GM23338 (cell line): Measurements from ENCODE around the gene ARHGEF3. TPM values are rescaled to one million over a fixed set of nuclear protein-coding genes. Genes with fewer than 3 reads are reported as not detected.
"Not testable (repeated sequence)": the region's sequence is repeated elsewhere in the genome, so short reads cannot be mapped to it uniquely, and the experiment has no call there.

Experiments
- ATAC-seq: fragments of 200-7000 bp; cut with Tn5 transposase; 3 replicates; pipeline ENCODE4 v1.9.1; 2020
- DNase-seq: peaks from one replicate; pipeline ENCODE4 v3.0.0-alpha.2; 2015; ENCODE audit warnings: low spot score
- H2AFZ ChIP-seq: fragments of 200-600 bp; sonication (generic); 2 replicates; pipeline ENCODE4 v1.8.0; 2016; ENCODE audit warnings: antibody characterized with exemption, mild to moderate bottlenecking, moderate library complexity
- H3F3A ChIP-seq: fragments of 200-600 bp; sonication (generic); replicated peaks from 2 replicates; pipeline ENCODE4 v1.8.0; 2017; ENCODE audit warnings: antibody characterized with exemption, mixed run types, low read depth
- H3K27ac ChIP-seq: fragments of 200-600 bp; sonication (generic); 2 replicates; pipeline ENCODE4 v1.6.1; 2016; ENCODE audit warnings: low read depth
- H3K27me3 ChIP-seq: fragments of 200-600 bp; sonication (generic); 2 replicates; pipeline ENCODE4 v1.8.0; 2016; ENCODE audit warnings: mild to moderate bottlenecking, mixed run types, moderate library complexity; ENCODE audit not compliant: insufficient read depth
- H3K36me3 ChIP-seq: fragments of 200-600 bp; sonication (generic); 2 replicates; pipeline ENCODE4 v1.8.0; 2016; ENCODE audit warnings: mild to moderate bottlenecking; ENCODE audit not compliant: insufficient read depth
- H3K4me1 ChIP-seq: fragments of 200-600 bp; sonication (generic); 2 replicates; pipeline ENCODE4 v1.8.0; 2016; ENCODE audit warnings: mild to moderate bottlenecking, moderate library complexity; ENCODE audit not compliant: insufficient read depth
- H3K4me2 ChIP-seq: fragments of 200-600 bp; sonication (generic); 2 replicates; pipeline ENCODE4 v1.7.1; 2017; ENCODE audit warnings: mixed run types
- H3K4me3 ChIP-seq: fragments of 200-600 bp; sonication (generic); 2 replicates; pipeline ENCODE4 v1.6.1; 2016; ENCODE audit warnings: mixed run types
- H3K79me2 ChIP-seq: fragments of 200-600 bp; sonication (generic); replicated peaks from 2 replicates; pipeline ENCODE4 v1.8.0; 2017; ENCODE audit warnings: mild to moderate bottlenecking; ENCODE audit not compliant: insufficient read depth
- H3K9me2 ChIP-seq: fragments of 200-600 bp; sonication (generic); 2 replicates; pipeline ENCODE4 v1.8.0; 2017; ENCODE audit not compliant: insufficient read depth
- H4K20me1 ChIP-seq: fragments of 200-600 bp; sonication (generic); replicated peaks from 2 replicates; pipeline ENCODE4 v1.8.0; 2017; ENCODE audit warnings: mild to moderate bottlenecking; ENCODE audit not compliant: insufficient read depth
- H3K27ac Mint-ChIP-seq: 2 replicates; pipeline ENCODE4 v1.8.0; 2020; ENCODE audit warnings: inconsistent platforms, mild to moderate bottlenecking, moderate library complexity, mixed read lengths
- H3K27me3 Mint-ChIP-seq: 3 replicates; pipeline ENCODE4 v1.8.0; 2022; ENCODE audit warnings: low read depth, mild to moderate bottlenecking, moderate library complexity, mixed read lengths, inconsistent platforms; ENCODE audit not compliant: insufficient read depth, poor library complexity
- H3K36me3 Mint-ChIP-seq: 3 replicates; pipeline ENCODE4 v1.8.0; 2021; ENCODE audit warnings: low read depth, mild to moderate bottlenecking, inconsistent platforms, moderate library complexity, mixed read lengths
- H3K4me1 Mint-ChIP-seq: 3 replicates; pipeline ENCODE4 v1.8.0; 2020; ENCODE audit warnings: mild to moderate bottlenecking, inconsistent platforms, mixed read lengths
- H3K4me3 Mint-ChIP-seq: 3 replicates; pipeline ENCODE4 v1.8.0; 2021; ENCODE audit warnings: moderate library complexity, mild to moderate bottlenecking, inconsistent platforms, mixed read lengths
- H3K9me3 Mint-ChIP-seq: 3 replicates; pipeline ENCODE4 v1.8.0; 2020; ENCODE audit warnings: moderate library complexity, mild to moderate bottlenecking, inconsistent platforms, mixed read lengths
- CREB1 ChIP-seq: fragments of 250-450 bp; sonication (Bioruptor Pico); IDR thresholded peaks from 2 replicates; pipeline ENCODE4 v1.5.0; 2020; ENCODE audit warnings: low read depth, mild to moderate bottlenecking, moderate library complexity
- EZH2 ChIP-seq: fragments of 200-600 bp; sonication (generic); IDR thresholded peaks from one replicate; pipeline ENCODE4 v1.8.0; 2017; ENCODE audit warnings: antibody characterized with exemption, mild to moderate bottlenecking, low read depth; ENCODE audit not compliant: unreplicated experiment
- EZH2phosphoT487 ChIP-seq: fragments of 200-600 bp; sonication (generic); IDR thresholded peaks from one replicate; pipeline ENCODE4 v1.8.1; 2018; ENCODE audit warnings: antibody characterized with exemption; ENCODE audit not compliant: unreplicated experiment
- JUNB ChIP-seq: IDR thresholded peaks from one replicate; pipeline ENCODE4 v1.6.1; 2016; ENCODE audit warnings: antibody characterized with exemption; ENCODE audit not compliant: unreplicated experiment
- NANOG ChIP-seq: IDR thresholded peaks from 2 replicates; pipeline ENCODE4 v1.6.1; 2016; ENCODE audit warnings: antibody characterized with exemption, borderline replicate concordance
- POLR2AphosphoS5 ChIP-seq: IDR thresholded peaks from 2 replicates; pipeline ENCODE4 v1.6.1; 2016; ENCODE audit warnings: antibody characterized with exemption, low read depth
- ZNF331 ChIP-seq: fragments of 250-450 bp; sonication (Bioruptor Pico); IDR thresholded peaks from 2 replicates; pipeline ENCODE4 v1.5.0; 2020; ENCODE audit warnings: low read depth, mild to moderate bottlenecking, moderate library complexity
- polyA plus RNA-seq: library from polyadenylated mRNA; unstranded; fragments of >200 nt; fragmentation: Nextera tagmentation; extraction: Ambion mirVana; gene quantifications from 2 replicates; pipeline ENCODE4 v1.2.1, GENCODE V29; 2016
- total RNA-seq: library from RNA; depleted of rRNA; stranded (reverse); fragments of >200 nt; shearing (Covaris generic); gene quantifications from 2 replicates; pipeline ENCODE4 v1.2.3, GENCODE V29; 2014
- TF ChIP-seq, protein P1 (sequence below): IDR thresholded peaks from one replicate; pipeline ENCODE4 v1.6.1; 2018; ENCODE audit warnings: antibody characterized with exemption; ENCODE audit not compliant: unreplicated experiment
- TF ChIP-seq, protein P2 (sequence below): IDR thresholded peaks from 2 replicates; pipeline ENCODE4 v1.6.1; 2016; ENCODE audit warnings: antibody characterized with exemption
- TF ChIP-seq, protein P3 (sequence below): fragments of 250-450 bp; sonication (Bioruptor Pico); IDR thresholded peaks from 2 replicates; pipeline ENCODE4 v1.5.0; 2020; ENCODE audit warnings: mild to moderate bottlenecking, moderate library complexity

The ARHGEF3 gene
- total and polyA plus RNA-seq, 2 experiments from 2014 or later: 5.0 to 5.1 TPM

- no peaks in the 10 kb centered on the region for H4K20me1 ChIP-seq
- H3K27ac Mint-ChIP-seq: no peak overlapping the region
- no peak for TF ChIP-seq EZH2phosphoT487
- TF ChIP-seq, protein P1, sequence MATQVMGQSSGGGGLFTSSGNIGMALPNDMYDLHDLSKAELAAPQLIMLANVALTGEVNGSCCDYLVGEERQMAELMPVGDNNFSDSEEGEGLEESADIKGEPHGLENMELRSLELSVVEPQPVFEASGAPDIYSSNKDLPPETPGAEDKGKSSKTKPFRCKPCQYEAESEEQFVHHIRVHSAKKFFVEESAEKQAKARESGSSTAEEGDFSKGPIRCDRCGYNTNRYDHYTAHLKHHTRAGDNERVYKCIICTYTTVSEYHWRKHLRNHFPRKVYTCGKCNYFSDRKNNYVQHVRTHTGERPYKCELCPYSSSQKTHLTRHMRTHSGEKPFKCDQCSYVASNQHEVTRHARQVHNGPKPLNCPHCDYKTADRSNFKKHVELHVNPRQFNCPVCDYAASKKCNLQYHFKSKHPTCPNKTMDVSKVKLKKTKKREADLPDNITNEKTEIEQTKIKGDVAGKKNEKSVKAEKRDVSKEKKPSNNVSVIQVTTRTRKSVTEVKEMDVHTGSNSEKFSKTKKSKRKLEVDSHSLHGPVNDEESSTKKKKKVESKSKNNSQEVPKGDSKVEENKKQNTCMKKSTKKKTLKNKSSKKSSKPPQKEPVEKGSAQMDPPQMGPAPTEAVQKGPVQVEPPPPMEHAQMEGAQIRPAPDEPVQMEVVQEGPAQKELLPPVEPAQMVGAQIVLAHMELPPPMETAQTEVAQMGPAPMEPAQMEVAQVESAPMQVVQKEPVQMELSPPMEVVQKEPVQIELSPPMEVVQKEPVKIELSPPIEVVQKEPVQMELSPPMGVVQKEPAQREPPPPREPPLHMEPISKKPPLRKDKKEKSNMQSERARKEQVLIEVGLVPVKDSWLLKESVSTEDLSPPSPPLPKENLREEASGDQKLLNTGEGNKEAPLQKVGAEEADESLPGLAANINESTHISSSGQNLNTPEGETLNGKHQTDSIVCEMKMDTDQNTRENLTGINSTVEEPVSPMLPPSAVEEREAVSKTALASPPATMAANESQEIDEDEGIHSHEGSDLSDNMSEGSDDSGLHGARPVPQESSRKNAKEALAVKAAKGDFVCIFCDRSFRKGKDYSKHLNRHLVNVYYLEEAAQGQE: no peak
- no peak for TF ChIP-seq POLR2AphosphoS5
- TF ChIP-seq, protein P2, sequence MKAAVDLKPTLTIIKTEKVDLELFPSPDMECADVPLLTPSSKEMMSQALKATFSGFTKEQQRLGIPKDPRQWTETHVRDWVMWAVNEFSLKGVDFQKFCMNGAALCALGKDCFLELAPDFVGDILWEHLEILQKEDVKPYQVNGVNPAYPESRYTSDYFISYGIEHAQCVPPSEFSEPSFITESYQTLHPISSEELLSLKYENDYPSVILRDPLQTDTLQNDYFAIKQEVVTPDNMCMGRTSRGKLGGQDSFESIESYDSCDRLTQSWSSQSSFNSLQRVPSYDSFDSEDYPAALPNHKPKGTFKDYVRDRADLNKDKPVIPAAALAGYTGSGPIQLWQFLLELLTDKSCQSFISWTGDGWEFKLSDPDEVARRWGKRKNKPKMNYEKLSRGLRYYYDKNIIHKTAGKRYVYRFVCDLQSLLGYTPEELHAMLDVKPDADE: no peak
- TF ChIP-seq ZNF331 (CRISPR knock-in tag): no peak
- no peak for TF ChIP-seq NANOG
- no peak for TF ChIP-seq JUNB
- no peak for TF ChIP-seq EZH2
- no peak for TF ChIP-seq CREB1 (CRISPR knock-in tag)
- TF ChIP-seq, protein P3, sequence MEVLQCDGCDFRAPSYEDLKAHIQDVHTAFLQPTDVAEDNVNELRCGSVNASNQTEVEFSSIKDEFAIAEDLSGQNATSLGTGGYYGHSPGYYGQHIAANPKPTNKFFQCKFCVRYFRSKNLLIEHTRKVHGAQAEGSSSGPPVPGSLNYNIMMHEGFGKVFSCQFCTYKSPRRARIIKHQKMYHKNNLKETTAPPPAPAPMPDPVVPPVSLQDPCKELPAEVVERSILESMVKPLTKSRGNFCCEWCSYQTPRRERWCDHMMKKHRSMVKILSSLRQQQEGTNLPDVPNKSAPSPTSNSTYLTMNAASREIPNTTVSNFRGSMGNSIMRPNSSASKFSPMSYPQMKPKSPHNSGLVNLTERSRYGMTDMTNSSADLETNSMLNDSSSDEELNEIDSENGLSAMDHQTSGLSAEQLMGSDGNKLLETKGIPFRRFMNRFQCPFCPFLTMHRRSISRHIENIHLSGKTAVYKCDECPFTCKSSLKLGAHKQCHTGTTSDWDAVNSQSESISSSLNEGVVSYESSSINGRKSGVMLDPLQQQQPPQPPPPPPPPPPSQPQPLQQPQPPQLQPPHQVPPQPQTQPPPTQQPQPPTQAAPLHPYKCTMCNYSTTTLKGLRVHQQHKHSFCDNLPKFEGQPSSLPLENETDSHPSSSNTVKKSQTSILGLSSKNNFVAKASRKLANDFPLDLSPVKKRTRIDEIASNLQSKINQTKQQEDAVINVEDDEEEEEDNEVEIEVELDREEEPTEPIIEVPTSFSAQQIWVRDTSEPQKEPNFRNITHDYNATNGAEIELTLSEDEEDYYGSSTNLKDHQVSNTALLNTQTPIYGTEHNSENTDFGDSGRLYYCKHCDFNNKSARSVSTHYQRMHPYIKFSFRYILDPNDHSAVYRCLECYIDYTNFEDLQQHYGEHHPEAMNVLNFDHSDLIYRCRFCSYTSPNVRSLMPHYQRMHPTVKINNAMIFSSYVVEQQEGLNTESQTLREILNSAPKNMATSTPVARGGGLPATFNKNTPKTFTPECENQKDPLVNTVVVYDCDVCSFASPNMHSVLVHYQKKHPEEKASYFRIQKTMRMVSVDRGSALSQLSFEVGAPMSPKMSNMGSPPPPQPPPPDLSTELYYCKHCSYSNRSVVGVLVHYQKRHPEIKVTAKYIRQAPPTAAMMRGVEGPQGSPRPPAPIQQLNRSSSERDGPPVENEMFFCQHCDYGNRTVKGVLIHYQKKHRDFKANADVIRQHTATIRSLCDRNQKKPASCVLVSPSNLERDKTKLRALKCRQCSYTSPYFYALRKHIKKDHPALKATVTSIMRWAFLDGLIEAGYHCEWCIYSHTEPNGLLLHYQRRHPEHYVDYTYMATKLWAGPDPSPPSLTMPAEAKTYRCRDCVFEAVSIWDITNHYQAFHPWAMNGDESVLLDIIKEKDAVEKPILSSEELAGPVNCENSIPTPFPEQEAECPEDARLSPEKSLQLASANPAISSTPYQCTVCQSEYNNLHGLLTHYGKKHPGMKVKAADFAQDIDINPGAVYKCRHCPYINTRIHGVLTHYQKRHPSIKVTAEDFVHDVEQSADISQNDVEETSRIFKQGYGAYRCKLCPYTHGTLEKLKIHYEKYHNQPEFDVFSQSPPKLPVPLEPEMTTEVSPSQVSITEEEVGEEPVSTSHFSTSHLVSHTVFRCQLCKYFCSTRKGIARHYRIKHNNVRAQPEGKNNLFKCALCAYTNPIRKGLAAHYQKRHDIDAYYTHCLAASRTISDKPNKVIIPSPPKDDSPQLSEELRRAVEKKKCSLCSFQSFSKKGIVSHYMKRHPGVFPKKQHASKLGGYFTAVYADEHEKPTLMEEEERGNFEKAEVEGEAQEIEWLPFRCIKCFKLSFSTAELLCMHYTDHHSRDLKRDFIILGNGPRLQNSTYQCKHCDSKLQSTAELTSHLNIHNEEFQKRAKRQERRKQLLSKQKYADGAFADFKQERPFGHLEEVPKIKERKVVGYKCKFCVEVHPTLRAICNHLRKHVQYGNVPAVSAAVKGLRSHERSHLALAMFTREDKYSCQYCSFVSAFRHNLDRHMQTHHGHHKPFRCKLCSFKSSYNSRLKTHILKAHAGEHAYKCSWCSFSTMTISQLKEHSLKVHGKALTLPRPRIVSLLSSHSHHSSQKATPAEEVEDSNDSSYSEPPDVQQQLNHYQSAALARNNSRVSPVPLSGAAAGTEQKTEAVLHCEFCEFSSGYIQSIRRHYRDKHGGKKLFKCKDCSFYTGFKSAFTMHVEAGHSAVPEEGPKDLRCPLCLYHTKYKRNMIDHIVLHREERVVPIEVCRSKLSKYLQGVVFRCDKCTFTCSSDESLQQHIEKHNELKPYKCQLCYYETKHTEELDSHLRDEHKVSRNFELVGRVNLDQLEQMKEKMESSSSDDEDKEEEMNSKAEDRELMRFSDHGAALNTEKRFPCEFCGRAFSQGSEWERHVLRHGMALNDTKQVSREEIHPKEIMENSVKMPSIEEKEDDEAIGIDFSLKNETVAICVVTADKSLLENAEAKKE: no peak
- DNase-seq (no peak), ATAC-seq (no peak)
- no peak overlapping the region for H2AFZ ChIP-seq
- no peaks in the 10 kb centered on the region for H3K36me3 ChIP-seq
- no peak overlapping the region for H3K4me3 Mint-ChIP-seq
- H3K79me2 ChIP-seq: no peaks in the 10 kb centered on the region
- H3K27ac ChIP-seq: no peak overlapping the region
- H3K9me3 Mint-ChIP-seq: peaks cover 3% of the 10 kb centered on the region; the same call in 1 of the 3 replicates
- H3F3A ChIP-seq: no peaks in the 10 kb centered on the region
- peaks cover under 1% of the 10 kb centered on the region; the same call in 1 of the 2 replicates for H3K4me1 ChIP-seq
- peaks cover 4% of the 10 kb centered on the region; the same call in 1 of the 3 replicates for H3K36me3 Mint-ChIP-seq
- H3K4me1 Mint-ChIP-seq: peaks cover 2% of the 10 kb centered on the region; the same call in 2 of the 3 replicates
- H3K9me2 ChIP-seq: no peaks in the 10 kb centered on the region; the same call in 1 of the 2 replicates
- no peak overlapping the region for H3K4me3 ChIP-seq
- no peaks in the 10 kb centered on the region for H3K27me3 ChIP-seq
- peaks cover 8% of the 10 kb centered on the region for H3K27me3 Mint-ChIP-seq
- no peak overlapping the region for H3K4me2 ChIP-seq
Observed at GRCh38 chr3:56758539-56758981, 43.2 kb downstream of the ARHGEF3 start.

GRCh38 chr3:56758042-56758441 lies 43.7 kb downstream of the ARHGEF3 start:
- H3K27me3 ChIP-seq, H3K4me1 Mint-ChIP-seq, H4K20me1 ChIP-seq, H3K36me3 Mint-ChIP-seq, H3K9me2 ChIP-seq, H3K27ac ChIP-seq, H2AFZ ChIP-seq, H3K27ac Mint-ChIP-seq, H3K4me3 Mint-ChIP-seq, ATAC-seq, H3K36me3 ChIP-seq, H3K79me2 ChIP-seq, DNase-seq, H3K4me2 ChIP-seq, H3F3A ChIP-seq, H3K27me3 Mint-ChIP-seq, H3K9me3 Mint-ChIP-seq, H3K4me3 ChIP-seq, H3K4me1 ChIP-seq: not testable (repeated sequence)
